ENCODE results near the gene COL6A1. TPM values are rescaled to one million over a fixed set of nuclear protein-coding genes. Genes with fewer than 3 reads are reported as not detected.

Gene COL6A1
- total RNA-seq, 1 experiment from 2014 or later, result 19.7 TPM

DNA sequence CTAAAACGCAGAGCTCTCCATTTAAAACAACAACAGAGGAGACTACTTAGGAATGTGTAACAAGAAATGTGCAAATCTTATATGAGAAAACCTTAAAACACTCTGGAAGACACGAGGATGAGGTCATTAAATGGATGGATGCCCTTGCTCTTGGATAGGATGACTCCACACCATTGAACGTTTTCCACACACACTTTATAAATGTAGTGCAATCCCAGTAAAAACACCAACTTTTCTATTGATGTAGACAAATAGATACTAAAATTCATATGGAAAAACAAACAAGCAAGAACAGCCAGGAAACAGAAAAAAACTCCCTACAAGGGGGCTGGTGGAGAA, 18.4 kb upstream of the COL6A1 start:
- BruUV-seq (replicated peaks), result no TSS peak
- Histone ChIP-seq H3K27ac (ENCODE audit: low read depth, low read length, poor library complexity, severe bottlenecking) (no peak overlapping the region), H3K27me3 (replicated peaks; ENCODE audit: insufficient read depth, low read depth, low read length, poor library complexity) (no peaks in the 10 kb centered on the region), H3K4me3 (ENCODE audit: low read depth, low read length, poor library complexity, severe bottlenecking) (no peak overlapping the region), H3K36me3 (ENCODE audit: insufficient read depth, low read length, poor library complexity, severe bottlenecking) (no peaks in the 10 kb centered on the region), H3K4me1 (ENCODE audit: insufficient read depth, low read length, poor library complexity, severe bottlenecking) (no peaks in the 10 kb centered on the region), H3K9me3 (ENCODE audit: low read depth, low read length, poor library complexity, severe bottlenecking) (no peaks in the 10 kb centered on the region)
- intact Hi-C loops (cut with micrococcal nuclease; ENCODE audit: unreplicated experiment), result no loop called here
- no peak for DNase-seq (ENCODE audit: low spot score)
- POLR2A ChIA-PET (ENCODE audit: low non-redundant PET), result no interaction called here
- CTCF ChIA-PET, result no interaction called here
- TF ChIP-seq EZH2 (IDR thresholded peaks at IDR 0.05; ENCODE audit: borderline replicate concordance, low read depth, low read length, poor library complexity, severe bottlenecking) (no peak), CTCF (conservative IDR thresholded peaks at IDR 0.05; ENCODE audit: low read depth, low read length) (no peak)

GRCh38 chr21:45964649-45965048, 16.9 kb upstream of the COL6A1 start:
- Histone ChIP-seq H3K36me3 (ENCODE audit: insufficient read depth, low read length, poor library complexity, severe bottlenecking) (no peaks in the 10 kb centered on the region), H3K4me1 (ENCODE audit: insufficient read depth, low read length, poor library complexity, severe bottlenecking) (no peaks in the 10 kb centered on the region), H3K27ac (ENCODE audit: low read depth, low read length, poor library complexity, severe bottlenecking) (no peak overlapping the region), H3K4me3 (ENCODE audit: low read depth, low read length, poor library complexity, severe bottlenecking) (no peak overlapping the region), H3K27me3 (replicated peaks; ENCODE audit: insufficient read depth, low read depth, low read length, poor library complexity) (no peaks in the 10 kb centered on the region), H3K9me3 (ENCODE audit: low read depth, low read length, poor library complexity, severe bottlenecking) (no peaks in the 10 kb centered on the region)
- TF ChIP-seq EZH2 (IDR thresholded peaks at IDR 0.05; ENCODE audit: borderline replicate concordance, low read depth, low read length, poor library complexity, severe bottlenecking) (no peak), CTCF (conservative IDR thresholded peaks at IDR 0.05; ENCODE audit: low read depth, low read length) (no peak)
- DNase-seq (ENCODE audit: low spot score), result no peak
- POLR2A ChIA-PET (ENCODE audit: low non-redundant PET), result no interaction called here
- CTCF ChIA-PET, result interaction anchor here (0.6 kb wide), 1 partner anchor 54 kb away, joined by 5 read pairs; no protein-coding TSS in a partner anchor
- BruUV-seq (replicated peaks), result no TSS peak
- intact Hi-C loops (cut with micrococcal nuclease; ENCODE audit: unreplicated experiment), result no loop called here

- DNase-seq (ENCODE audit: low spot score), result no peak
- ChIA-PET POLR2A (ENCODE audit: low non-redundant PET) (no interaction called here), CTCF (interaction anchor here (0.6 kb wide), 1 partner anchor 54 kb away, joined by 5 read pairs; no protein-coding TSS in a partner anchor)
- TF ChIP-seq CTCF (conservative IDR thresholded peaks at IDR 0.05; ENCODE audit: low read depth, low read length), result no peak
- TF ChIP-seq EZH2 (IDR thresholded peaks at IDR 0.05; ENCODE audit: borderline replicate concordance, low read depth, low read length, poor library complexity, severe bottlenecking), result no peak
- Histone ChIP-seq H3K9me3 (ENCODE audit: low read depth, low read length, poor library complexity, severe bottlenecking) (no peaks in the 10 kb centered on the region), H3K27ac (ENCODE audit: low read depth, low read length, poor library complexity, severe bottlenecking) (no peak overlapping the region), H3K27me3 (replicated peaks; ENCODE audit: insufficient read depth, low read depth, low read length, poor library complexity) (no peaks in the 10 kb centered on the region), H3K4me3 (ENCODE audit: low read depth, low read length, poor library complexity, severe bottlenecking) (no peak overlapping the region), H3K36me3 (ENCODE audit: insufficient read depth, low read length, poor library complexity, severe bottlenecking) (no peaks in the 10 kb centered on the region), H3K4me1 (ENCODE audit: insufficient read depth, low read length, poor library complexity, severe bottlenecking) (no peaks in the 10 kb centered on the region)
- no TSS peak for BruUV-seq (replicated peaks)
- intact Hi-C loops (cut with micrococcal nuclease; ENCODE audit: unreplicated experiment), result no loop called here
Measured at GRCh38 chr21:45965084-45965809, 16.3 kb upstream of the COL6A1 start.
